Dedifferentiated amniotic fluid mesenchymal stem cell (primary cell): ENCODE measurements around the gene SLC13A5.

Experiments used
- DNase-seq: peaks from one replicate; pipeline ENCODE4 v3.0.0-alpha.2; 2016; ENCODE audit errors: extremely low spot score

Gene SLC13A5

GRCh38 chr17:6684460-6684783 is 28.7 kb downstream of the SLC13A5 start:
- no peak for DNase-seq

GRCh38 chr17:6683730-6684459 is 29.3 kb downstream of the SLC13A5 start:
- DNase-seq, result no peak

GRCh38 chr17:6683081-6683684 is 30.0 kb downstream of the SLC13A5 start:
- no peak for DNase-seq

- DNase-seq, result no peak
These were observed 30.8 kb downstream of the SLC13A5 start for GRCh38 chr17:6682339-6682738.

GRCh38 chr17:6681671-6682070 is 31.5 kb downstream of the SLC13A5 start:
- no peak for DNase-seq

GRCh38 chr17:6681176-6681575 is 32.0 kb downstream of the SLC13A5 start:
- DNase-seq, result no peak

GRCh38 chr17:6679241-6679640 is 33.9 kb downstream of the SLC13A5 start:
- no peak for DNase-seq

GRCh38 chr17:6677946-6678345 is 35.2 kb downstream of the SLC13A5 start:
- DNase-seq, result no peak

- no peak for DNase-seq
These were observed 35.9 kb downstream of the SLC13A5 start for GRCh38 chr17:6677158-6677831.

- DNase-seq, result no peak
These were observed 36.4 kb downstream of the SLC13A5 start for GRCh38 chr17:6676802-6677157.

GRCh38 chr17:6675201-6675825 is 37.9 kb downstream of the SLC13A5 start:
- no peak for DNase-seq

GRCh38 chr17:6674586-6674985 is 38.6 kb downstream of the SLC13A5 start:
- no peak for DNase-seq

- DNase-seq, result no peak
These were observed 41.7 kb downstream of the SLC13A5 start for GRCh38 chr17:6671431-6671830.

- no peak for DNase-seq
These were observed 42.2 kb downstream of the SLC13A5 start for GRCh38 chr17:6670999-6671398.

GRCh38 chr17:6670571-6670970 is 42.6 kb downstream of the SLC13A5 start:
- no peak for DNase-seq

GRCh38 chr17:6669479-6670212 is 43.5 kb downstream of the SLC13A5 start:
- DNase-seq, result no peak

GRCh38 chr17:6668727-6669425 is 44.3 kb downstream of the SLC13A5 start:
- DNase-seq, result no peak

GRCh38 chr17:6668219-6668618 is 45.0 kb downstream of the SLC13A5 start:
- no peak for DNase-seq

GRCh38 chr17:6667516-6667915 is 45.7 kb downstream of the SLC13A5 start:
- no peak for DNase-seq

GRCh38 chr17:6666557-6666956 is 46.6 kb downstream of the SLC13A5 start:
- DNase-seq, result no peak

GRCh38 chr17:6666077-6666521 is 47.1 kb downstream of the SLC13A5 start:
- peak; percentile 77 for DNase-seq
